ENCODE results near the gene GPR137B.

GPR137B gene

DNA sequence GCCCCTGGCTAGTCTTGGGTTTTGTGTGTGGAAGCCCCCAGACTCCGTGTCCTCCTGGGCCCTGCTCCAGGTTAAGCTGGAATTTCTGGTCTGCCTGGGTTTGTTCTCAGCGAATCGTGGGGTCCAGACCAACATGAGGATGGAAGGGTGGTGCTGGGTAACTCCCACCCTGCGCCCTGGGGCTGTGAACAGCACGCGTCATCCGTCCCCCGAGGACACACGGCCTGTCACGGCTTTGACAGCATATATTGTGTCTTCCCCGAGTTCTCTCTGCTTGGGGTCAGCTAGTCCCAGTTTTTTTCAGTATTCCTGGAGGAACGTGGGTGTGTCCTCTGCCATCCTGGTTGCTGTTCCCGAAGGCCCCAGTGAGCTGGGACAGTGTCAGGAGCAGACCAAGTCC is 11.8 kb downstream of the GPR137B start:
- DNase-seq (ENCODE audit: extremely low read depth, insufficient read length), result no peak
- H3K27me3 ChIP-seq (replicated peaks; ENCODE audit: control insufficient read depth, insufficient read depth, low read length), result no peaks in the 10 kb centered on the region
- H3K4me3 ChIP-seq (replicated peaks; ENCODE audit: low read depth, low read length), result no peak overlapping the region
- no peak for TF ChIP-seq CTCF (IDR thresholded peaks at IDR 0.05; ENCODE audit: insufficient read depth, low read length, poor library complexity, severe bottlenecking)
- peaks cover 4% of the 10 kb centered on the region for H3K36me3 ChIP-seq (ENCODE audit: control insufficient read depth, insufficient read depth, low read length)

GRCh38 chr1:236154671-236155398 is 12.5 kb downstream of the GPR137B start:
- H3K4me3 ChIP-seq (replicated peaks; ENCODE audit: low read depth, low read length), result no peak overlapping the region
- DNase-seq (ENCODE audit: extremely low read depth, insufficient read length), result no peak
- peaks cover 2% of the 10 kb centered on the region for H3K36me3 ChIP-seq (ENCODE audit: control insufficient read depth, insufficient read depth, low read length)
- no peak for TF ChIP-seq CTCF (IDR thresholded peaks at IDR 0.05; ENCODE audit: insufficient read depth, low read length, poor library complexity, severe bottlenecking)
- no peaks in the 10 kb centered on the region for H3K27me3 ChIP-seq (replicated peaks; ENCODE audit: control insufficient read depth, insufficient read depth, low read length)

GRCh38 chr1:236155399-236155767 is 13.0 kb downstream of the GPR137B start:
- Histone ChIP-seq H3K4me3 (replicated peaks; ENCODE audit: low read depth, low read length) (no peak overlapping the region), H3K36me3 (ENCODE audit: control insufficient read depth, insufficient read depth, low read length) (no peaks in the 10 kb centered on the region; the same call in none of the 2 replicates), H3K27me3 (replicated peaks; ENCODE audit: control insufficient read depth, insufficient read depth, low read length) (no peaks in the 10 kb centered on the region)
- no peak for DNase-seq (ENCODE audit: extremely low read depth, insufficient read length)
- no peak for TF ChIP-seq CTCF (IDR thresholded peaks at IDR 0.05; ENCODE audit: insufficient read depth, low read length, poor library complexity, severe bottlenecking)

- H3K27me3 ChIP-seq (replicated peaks; ENCODE audit: control insufficient read depth, insufficient read depth, low read length), result no peaks in the 10 kb centered on the region
- TF ChIP-seq CTCF (IDR thresholded peaks at IDR 0.05; ENCODE audit: insufficient read depth, low read length, poor library complexity, severe bottlenecking), result no peak
- H3K4me3 ChIP-seq (replicated peaks; ENCODE audit: low read depth, low read length), result peak overlapping the region; percentile 20; the same call in 1 of the 2 replicates
- no peak for DNase-seq (ENCODE audit: extremely low read depth, insufficient read length)
- no peaks in the 10 kb centered on the region; the same call in 1 of the 2 replicates for H3K36me3 ChIP-seq (ENCODE audit: control insufficient read depth, insufficient read depth, low read length)
Observed at GRCh38 chr1:236155841-236156503, 13.6 kb downstream of the GPR137B start.

- Histone ChIP-seq H3K4me3 (replicated peaks; ENCODE audit: low read depth, low read length) (peak overlapping the region; percentile 39; the same call in 1 of the 2 replicates), H3K36me3 (ENCODE audit: control insufficient read depth, insufficient read depth, low read length) (no peaks in the 10 kb centered on the region), H3K27me3 (replicated peaks; ENCODE audit: control insufficient read depth, insufficient read depth, low read length) (no peaks in the 10 kb centered on the region)
- no peak for TF ChIP-seq CTCF (IDR thresholded peaks at IDR 0.05; ENCODE audit: insufficient read depth, low read length, poor library complexity, severe bottlenecking)
- peak; percentile 84 for DNase-seq (ENCODE audit: extremely low read depth, insufficient read length)
Observed at GRCh38 chr1:236156512-236157208, 14.3 kb downstream of the GPR137B start.
